ENCODE results near the gene OPCML. TPM values are rescaled to one million over a fixed set of nuclear protein-coding genes. Genes with fewer than 3 reads are reported as not detected.

Gene OPCML
- 0.08 TPM in 1 of 2 replicates, not detected in the other for total RNA-seq (ENCODE audit: low replicate concordance)

GRCh38 chr11:133531971-133532651 lies at the start of gene OPCML:
Gene OPCML, minus strand, starts transcription at chr11:133532501.

